ENCODE measurements around the gene SPATA2.
"Not testable (repeated sequence)": the region's sequence is repeated elsewhere in the genome, so short reads cannot be mapped to it uniquely, and the experiment has no call there.

Gene SPATA2

GRCh38 chr20:49899541-49900383 is 15.6 kb downstream of the SPATA2 start:
- DNase-seq, result no peak

- no peak for DNase-seq
Measured at GRCh38 chr20:49896204-49896603, 19.1 kb downstream of the SPATA2 start.

GRCh38 chr20:49895474-49896093 is 19.7 kb downstream of the SPATA2 start:
- DNase-seq, result not testable (repeated sequence)

GRCh38 chr20:49894073-49894470 is 21.3 kb downstream of the SPATA2 start:
- no peak for DNase-seq

GRCh38 chr20:49893242-49894072 is 21.9 kb downstream of the SPATA2 start:
- no peak for DNase-seq

- DNase-seq, result no peak
Measured at GRCh38 chr20:49892817-49893216, 22.5 kb downstream of the SPATA2 start.

- DNase-seq, result no peak
Measured at GRCh38 chr20:49892260-49892659, 23.1 kb downstream of the SPATA2 start.

GRCh38 chr20:49891476-49892110 is 23.7 kb downstream of the SPATA2 start:
- DNase-seq, result no peak

- DNase-seq, result no peak
Measured at GRCh38 chr20:49890471-49891361, 24.6 kb downstream of the SPATA2 start.

- DNase-seq, result no peak
Measured at GRCh38 chr20:49889935-49890333, 25.4 kb downstream of the SPATA2 start.

GRCh38 chr20:49889001-49889934 is 26.1 kb downstream of the SPATA2 start:
- DNase-seq, result no peak

- peak; percentile 80 for DNase-seq
Measured at GRCh38 chr20:49888212-49889000, 26.9 kb downstream of the SPATA2 start.

GRCh38 chr20:49887251-49888211 is 27.8 kb downstream of the SPATA2 start:
- DNase-seq, result no peak

- DNase-seq, result no peak
Measured at GRCh38 chr20:49886571-49887213, 28.6 kb downstream of the SPATA2 start.

GRCh38 chr20:49885558-49886332 is 29.6 kb downstream of the SPATA2 start:
- DNase-seq, result no peak

GRCh38 chr20:49883246-49883802 is 32.0 kb downstream of the SPATA2 start:
- no peak for DNase-seq
